HG03460 (cell line): Measurements from ENCODE around the gene VEGFD.

Experiments used
- ATAC-seq: cut with Tn5 transposase; IDR thresholded peaks from one replicate; pipeline ENCODE4 v1.9.1; 2021; ENCODE audit not compliant: unreplicated experiment

The VEGFD gene, protein sequence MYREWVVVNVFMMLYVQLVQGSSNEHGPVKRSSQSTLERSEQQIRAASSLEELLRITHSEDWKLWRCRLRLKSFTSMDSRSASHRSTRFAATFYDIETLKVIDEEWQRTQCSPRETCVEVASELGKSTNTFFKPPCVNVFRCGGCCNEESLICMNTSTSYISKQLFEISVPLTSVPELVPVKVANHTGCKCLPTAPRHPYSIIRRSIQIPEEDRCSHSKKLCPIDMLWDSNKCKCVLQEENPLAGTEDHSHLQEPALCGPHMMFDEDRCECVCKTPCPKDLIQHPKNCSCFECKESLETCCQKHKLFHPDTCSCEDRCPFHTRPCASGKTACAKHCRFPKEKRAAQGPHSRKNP

DNA sequence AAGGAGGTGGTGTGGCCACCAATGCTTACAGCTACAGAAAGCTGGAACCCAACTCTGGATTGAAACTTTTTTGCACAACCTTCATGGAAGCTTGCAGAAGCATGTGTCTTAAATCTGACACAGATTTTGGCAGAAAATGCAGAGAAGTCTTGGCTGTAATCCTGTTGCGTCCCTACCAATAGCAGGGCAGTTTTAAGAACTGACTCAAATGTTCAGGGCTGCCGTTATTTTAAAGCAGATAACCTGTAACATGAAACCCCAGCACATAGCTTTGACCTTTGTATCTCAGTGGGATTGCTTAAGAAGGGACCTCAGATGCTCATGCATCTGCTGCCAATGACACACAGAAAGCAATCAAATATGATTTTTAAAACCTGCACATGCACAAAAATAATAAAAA is at the start of gene VEGFD:
VEGFD (minus strand) TSS at position 110 of the 400 bp plus-strand sequence. CDS start 467 bp downstream, outside the sequence.
- no peak for ATAC-seq

- ATAC-seq = no peak
These were observed 46.4 kb upstream of the VEGFD start for GRCh38 chrX:15430584-15430983.

DNA sequence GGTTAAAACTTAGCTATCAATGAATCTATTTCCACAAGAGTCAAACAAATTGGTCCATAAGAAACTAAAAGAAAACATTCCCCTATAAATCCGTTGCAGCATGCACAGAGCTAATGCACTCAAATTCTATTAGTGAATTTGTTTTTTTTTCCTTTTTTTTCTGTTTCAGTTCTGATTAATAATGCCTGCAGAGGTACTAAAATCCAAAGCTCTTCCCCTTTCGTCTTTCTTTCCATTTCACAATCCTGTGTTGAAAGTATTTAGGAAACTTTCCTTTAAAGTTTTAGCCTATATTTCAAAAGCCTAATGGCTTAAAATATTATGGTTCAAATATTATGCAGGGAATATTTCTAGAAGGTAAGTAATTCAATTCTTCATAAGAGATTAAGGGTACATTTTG is 45.9 kb upstream of the VEGFD start:
- ATAC-seq = no peak

DNA sequence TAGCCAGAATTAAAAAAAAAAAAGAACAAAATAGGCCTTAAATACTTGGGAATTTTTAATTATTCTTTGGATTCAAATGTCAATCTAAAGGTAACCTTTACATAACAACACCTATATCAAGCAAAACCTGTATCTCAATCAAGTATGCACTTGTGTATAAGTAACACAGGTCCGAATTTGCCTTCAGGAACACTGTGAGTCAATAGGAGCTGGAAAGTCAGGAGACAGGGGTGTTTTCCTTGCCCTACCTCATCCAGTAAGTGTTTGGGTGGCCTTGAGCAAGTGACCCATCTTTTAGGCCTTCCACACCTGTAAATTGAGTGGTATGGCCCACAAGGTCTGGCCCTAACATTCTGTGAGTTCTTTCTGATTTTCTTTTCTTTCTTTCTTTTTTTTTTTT is 40.8 kb upstream of the VEGFD start:
- ATAC-seq = no peak

DNA sequence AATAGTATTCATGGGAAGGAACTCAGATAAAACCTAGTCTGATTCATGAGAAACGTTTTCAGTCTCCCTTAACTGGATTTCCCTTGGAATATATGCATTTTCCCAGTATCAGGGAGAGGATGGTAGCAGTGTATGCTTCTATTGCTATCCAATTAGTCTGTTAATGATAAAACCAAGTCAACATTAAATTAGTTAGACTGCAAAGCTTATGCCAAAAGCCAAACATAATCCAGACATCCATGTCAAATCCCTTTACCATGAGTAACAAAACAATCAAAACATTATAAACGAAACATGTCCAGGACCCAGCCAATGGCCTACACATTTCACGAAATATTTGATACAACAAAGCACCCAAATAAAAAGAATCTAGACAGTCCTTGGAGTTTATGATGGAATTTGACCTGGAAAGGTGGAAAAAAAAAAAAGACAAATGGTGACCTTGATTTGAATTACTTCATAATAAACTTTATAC is 34.5 kb upstream of the VEGFD start:
- no peak for ATAC-seq

DNA sequence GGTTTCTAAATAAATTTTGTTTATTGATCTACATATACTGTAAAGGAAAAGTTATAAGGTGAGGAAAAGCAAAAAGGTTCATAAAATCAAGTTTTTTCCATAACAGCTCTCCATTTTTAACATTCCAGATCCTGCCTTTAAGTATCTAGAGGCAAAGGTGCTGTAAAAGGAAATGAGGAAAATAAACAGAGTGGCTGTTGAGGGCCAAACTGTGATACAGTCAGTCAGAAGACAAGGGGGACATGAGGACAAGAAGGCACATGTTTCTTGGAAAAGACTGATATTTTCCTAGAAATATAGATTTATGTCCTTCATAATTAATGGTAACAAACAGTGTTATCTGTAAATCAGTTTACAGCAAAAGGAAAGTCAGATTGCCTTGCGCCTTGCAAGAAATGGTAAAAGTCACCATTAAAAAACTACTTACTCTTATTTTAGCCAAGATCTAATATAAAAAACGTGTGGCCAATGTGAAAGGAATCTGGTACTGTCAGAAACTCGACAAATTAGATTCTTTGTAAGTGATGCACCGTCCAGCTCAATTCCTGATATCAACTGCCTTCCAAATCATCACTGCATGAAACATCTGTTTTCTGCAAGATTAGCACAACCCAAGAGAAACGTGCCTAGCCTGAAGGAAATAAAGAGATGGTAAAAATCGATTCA is 34.0 kb upstream of the VEGFD start:
- ATAC-seq = no peak

DNA sequence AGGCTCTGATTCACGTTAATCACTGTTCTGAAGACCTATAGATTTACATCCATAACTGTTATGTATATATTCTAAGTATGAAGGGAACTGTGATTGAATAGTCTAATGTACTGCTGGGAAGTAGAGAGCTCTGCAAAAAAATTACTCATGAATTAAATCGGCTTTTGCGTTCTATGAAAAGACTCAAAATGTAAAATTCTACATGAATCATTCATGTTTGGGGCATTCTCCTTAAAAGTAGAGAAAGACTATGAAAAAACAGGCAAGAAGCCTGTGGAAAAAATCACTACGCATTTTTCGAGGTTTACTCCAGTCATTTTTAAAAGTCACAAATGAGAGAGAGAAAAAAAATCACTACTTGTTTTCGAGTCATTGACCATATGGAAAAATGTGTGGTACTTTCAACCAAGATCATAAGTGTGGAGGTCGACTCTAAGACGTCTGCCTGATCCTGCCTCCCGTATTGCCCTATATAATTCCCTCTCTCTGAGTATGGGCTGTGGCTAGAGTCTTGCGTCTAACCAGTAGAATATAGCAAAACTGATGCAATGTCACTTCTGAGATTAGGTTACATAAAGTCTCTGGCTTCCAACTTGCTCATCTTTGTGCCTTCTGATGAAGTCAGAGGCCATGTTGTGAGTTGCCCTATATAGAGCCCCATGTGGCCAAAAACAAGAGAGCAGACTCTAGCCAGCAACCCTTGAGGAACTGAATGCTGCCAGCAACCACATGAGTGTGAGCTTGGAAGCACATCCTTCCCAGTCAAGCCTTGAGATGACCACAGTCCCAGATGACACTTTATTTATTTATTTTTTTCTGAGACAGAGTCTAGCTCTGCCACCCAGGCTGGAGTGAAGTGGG is 32.1 kb upstream of the VEGFD start:
- no peak for ATAC-seq

GRCh38 chrX:15413101-15413500 is 28.9 kb upstream of the VEGFD start:
- no peak for ATAC-seq

DNA sequence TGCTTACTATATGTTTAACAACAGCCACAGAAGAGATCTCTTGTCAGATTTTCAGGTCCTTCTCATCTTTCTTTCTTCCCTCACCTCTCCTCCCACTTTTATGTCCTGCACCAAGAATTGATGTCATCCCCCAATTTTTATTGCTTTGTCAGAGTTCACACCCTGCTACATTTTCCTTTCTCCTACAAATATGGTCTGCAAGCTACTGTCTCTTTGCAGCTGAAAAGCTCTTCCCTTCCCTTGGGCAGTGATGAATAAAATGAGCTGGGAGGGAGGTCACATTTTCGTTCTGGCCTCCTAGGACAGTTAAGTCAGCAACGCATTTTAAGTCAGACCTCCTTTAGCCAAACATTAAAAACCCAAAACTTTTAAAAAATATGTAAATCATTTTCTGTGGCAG is 26.7 kb upstream of the VEGFD start:
- no peak for ATAC-seq

GRCh38 chrX:15410430-15410829 is 26.2 kb upstream of the VEGFD start:
- no peak for ATAC-seq

DNA sequence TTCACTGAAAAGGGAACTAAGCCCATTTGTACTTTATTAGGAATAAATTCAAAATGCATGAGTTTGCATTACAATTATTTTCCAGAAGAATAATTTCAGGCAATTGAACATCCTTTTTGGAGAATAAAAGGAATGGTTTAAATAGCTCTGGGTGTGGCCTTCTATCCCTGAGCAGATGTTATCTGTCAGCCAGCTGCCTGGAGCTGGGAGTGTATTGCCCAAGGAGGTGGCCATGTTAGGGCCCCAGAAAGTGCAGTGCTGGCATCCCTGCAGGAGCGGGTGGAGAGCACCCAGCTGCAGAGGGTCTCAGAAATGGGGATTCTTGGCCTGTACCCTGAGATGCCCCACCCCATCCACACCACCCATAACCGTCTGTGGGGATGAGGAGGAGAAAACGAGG is 21.6 kb upstream of the VEGFD start:
- ATAC-seq = no peak

GRCh38 chrX:15404401-15405096 is 20.3 kb upstream of the VEGFD start:
- ATAC-seq = no peak

GRCh38 chrX:15401378-15401777 is 17.2 kb upstream of the VEGFD start:
- no peak for ATAC-seq

DNA sequence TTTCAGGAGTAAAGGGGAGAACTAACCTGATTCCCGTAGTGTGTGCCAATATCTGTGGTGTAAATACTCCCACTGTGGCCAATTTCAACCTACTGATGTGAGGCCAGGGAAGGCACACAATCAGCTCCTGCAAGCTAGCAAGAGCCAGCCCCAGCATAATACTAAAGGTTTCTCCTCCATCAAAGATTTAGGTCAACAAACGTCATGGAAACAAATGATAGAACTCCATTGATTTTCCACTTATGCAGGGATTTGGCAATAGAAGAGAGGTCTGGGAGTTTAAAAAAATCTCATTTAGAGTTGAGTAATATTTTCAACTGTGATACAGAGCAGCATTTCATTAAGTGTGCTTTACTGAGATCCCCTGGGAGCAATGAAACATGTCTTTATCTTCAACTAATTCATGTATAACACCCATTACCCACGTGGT is 15.8 kb upstream of the VEGFD start:
- no peak for ATAC-seq

- no peak for ATAC-seq
These were observed 14.7 kb upstream of the VEGFD start for GRCh38 chrX:15398874-15399273.

DNA sequence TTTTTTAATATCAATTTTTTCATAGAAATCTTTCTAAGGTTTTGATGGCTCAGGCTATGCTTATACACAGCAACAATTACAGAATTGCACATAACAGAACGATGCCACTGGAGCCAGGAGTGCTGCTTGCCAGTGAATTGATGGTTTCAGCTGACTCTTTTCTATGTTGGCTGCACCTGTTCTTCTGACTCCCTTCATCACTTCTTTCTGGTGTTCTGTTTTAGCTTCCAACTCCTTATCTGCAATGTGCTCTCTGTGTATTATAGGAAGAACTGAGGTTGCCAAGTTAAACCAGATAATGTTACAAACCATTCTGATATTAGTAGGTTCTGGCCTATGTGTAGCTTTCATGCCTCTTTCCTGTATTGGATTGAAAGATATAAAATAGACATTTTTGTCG is 11.6 kb upstream of the VEGFD start:
- ATAC-seq = no peak

DNA sequence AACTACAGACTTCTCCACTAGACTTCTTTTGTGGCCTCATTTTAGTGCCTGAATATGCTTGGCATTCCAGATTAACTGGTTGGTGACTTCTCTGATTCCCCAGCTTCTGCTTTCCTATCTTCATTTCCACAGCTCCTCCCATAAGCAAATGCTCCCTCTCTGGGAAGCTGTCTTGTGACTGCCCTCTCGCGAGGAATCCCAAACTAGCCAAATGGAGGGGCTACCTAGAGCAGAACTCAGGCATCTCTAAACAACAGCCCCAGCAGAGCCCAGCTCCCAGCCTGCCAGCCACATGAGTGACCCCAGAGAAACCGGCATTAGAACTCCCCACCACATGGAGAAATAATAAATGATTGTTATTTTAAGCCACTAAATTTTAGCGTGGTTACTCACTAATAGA is 7.6 kb upstream of the VEGFD start:
- no peak for ATAC-seq

DNA sequence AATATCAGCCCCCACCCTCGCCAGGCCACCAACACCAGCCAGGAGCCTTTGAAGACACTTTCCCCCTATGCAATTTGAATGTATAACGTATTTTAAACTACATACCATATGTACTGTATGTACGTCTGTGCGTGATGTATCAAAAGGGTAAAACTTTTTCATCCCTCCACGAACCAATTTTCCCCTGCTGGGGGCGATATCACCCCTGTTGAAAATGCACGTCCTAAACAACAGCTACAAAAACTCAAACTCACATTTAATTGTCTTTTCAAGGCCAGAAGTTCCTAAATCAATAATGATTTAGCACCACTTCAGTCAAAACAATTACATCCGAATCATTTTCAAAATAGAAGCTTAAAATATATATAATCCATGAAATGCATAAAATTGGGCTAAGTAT is 1.4 kb downstream of the VEGFD start:
- ATAC-seq = no peak

DNA sequence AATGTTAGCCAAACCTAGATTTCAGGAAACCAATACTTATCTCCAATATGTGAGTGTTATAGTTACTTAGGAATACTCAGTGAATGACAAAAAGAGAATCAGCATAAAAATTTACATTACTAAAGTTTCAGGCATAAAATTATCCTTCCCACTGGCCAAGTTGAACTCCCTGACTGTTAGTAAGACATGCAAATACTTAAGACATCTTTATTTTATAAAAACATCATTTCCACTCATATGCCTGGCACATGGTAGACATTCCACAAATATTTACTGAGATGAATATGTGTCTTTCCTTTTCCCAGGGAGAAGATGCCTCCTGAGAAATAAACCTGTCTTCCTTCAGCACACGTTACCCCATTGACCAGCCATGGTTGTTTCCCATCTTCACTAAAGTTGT is 7.3 kb downstream of the VEGFD start:
- ATAC-seq = no peak

DNA sequence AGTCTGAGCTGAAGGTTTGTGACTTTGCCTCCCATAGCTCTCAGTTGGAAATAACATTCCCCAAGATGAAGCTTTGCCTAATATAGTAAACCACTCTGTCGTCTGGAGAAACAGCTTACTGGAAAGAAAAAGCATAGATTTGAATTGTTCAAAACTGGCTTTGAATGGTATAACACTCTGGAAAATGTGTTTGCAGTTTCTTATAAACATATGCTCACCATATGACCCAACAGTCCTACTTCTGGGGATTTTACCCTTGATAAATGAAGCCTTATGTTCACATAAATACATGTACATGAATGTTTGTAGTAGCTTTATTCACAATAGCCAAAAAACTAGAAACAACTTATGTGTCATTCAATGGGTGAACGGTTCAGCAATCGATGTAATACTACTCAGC is 10.2 kb downstream of the VEGFD start:
- no peak for ATAC-seq
